GM12875 (cell line): ENCODE measurements around the gene HIVEP3.

Source experiments
- H3K4me3 ChIP-seq: one replicate; pipeline ENCODE4 v1.5.1; 2011; ENCODE audit warnings: low read depth, low read length, control low read depth
- CTCF ChIP-seq: IDR thresholded peaks from 2 replicates; pipeline ENCODE4 v1.5.1; 2011; ENCODE audit warnings: low read depth, mild to moderate bottlenecking, control low read depth, inconsistent platforms, low read length, moderate library complexity, borderline replicate concordance; ENCODE audit not compliant: insufficient read depth

HIVEP3 gene

GRCh38 chr1:41659159-41659495 lies 259.6 kb downstream of the HIVEP3 start:
- no peak for TF ChIP-seq CTCF
- no peak overlapping the region for H3K4me3 ChIP-seq

GRCh38 chr1:41658431-41659158 lies 260.1 kb downstream of the HIVEP3 start:
- TF ChIP-seq CTCF = no peak
- no peak overlapping the region for H3K4me3 ChIP-seq

- no peak for TF ChIP-seq CTCF
- no peak overlapping the region for H3K4me3 ChIP-seq
Observed at GRCh38 chr1:41657679-41658295, 260.9 kb downstream of the HIVEP3 start.

GRCh38 chr1:41656825-41657500 lies 261.8 kb downstream of the HIVEP3 start:
- H3K4me3 ChIP-seq = no peak overlapping the region
- no peak for TF ChIP-seq CTCF

GRCh38 chr1:41656068-41656467 lies 262.7 kb downstream of the HIVEP3 start:
- TF ChIP-seq CTCF = no peak
- H3K4me3 ChIP-seq = no peak overlapping the region

GRCh38 chr1:41655632-41656031 lies 263.1 kb downstream of the HIVEP3 start:
- H3K4me3 ChIP-seq = no peak overlapping the region
- TF ChIP-seq CTCF = no peak
